HEK293T (cell line): ENCODE measurements around the gene PPP2R5E.
A peak's percentile ranks its signal among the peaks of the same experiment; 100 is the strongest.
"Not testable (repeated sequence)": the region's sequence is repeated elsewhere in the genome, so short reads cannot be mapped to it uniquely, and the experiment has no call there.

Source experiments
- CTCF ChIA-PET: fragments of 350-600 bp; formaldehyde crosslinking; extraction: SDS; loops from one replicate; lab custom pipeline; 2021; ENCODE audit warnings: antibody characterized with exemption, inconsistent platforms; lab: Yijun Ruan, JAX
- POLR2A ChIA-PET: fragments of 350-600 bp; formaldehyde crosslinking; extraction: SDS; loops from one replicate; lab custom pipeline; 2020; ENCODE audit warnings: antibody characterized with exemption, inconsistent platforms; lab: Yijun Ruan, JAX
- DNase-seq: peaks from one replicate; pipeline ENCODE4 v3.0.0; 2012; ENCODE audit warnings: mixed read lengths; ENCODE audit errors: extremely low spot score
- ARNT ChIP-seq: fragments of 450-650 bp; IDR thresholded peaks from 2 replicates; pipeline ENCODE4 v1.6.1; 2017; ENCODE audit warnings: mild to moderate bottlenecking
- BHLHE40 ChIP-seq: fragments of 450-650 bp; IDR thresholded peaks from 2 replicates; pipeline ENCODE4 v1.6.1; 2016; ENCODE audit warnings: mild to moderate bottlenecking, moderate library complexity, borderline replicate concordance
- CTBP1 ChIP-seq: fragments of 450-650 bp; IDR thresholded peaks from 2 replicates; pipeline ENCODE4 v1.6.1; 2016; ENCODE audit warnings: borderline replicate concordance
- ELF4 ChIP-seq: fragments of 450-650 bp; IDR thresholded peaks from 2 replicates; pipeline ENCODE4 v1.6.1; 2017; ENCODE audit warnings: antibody characterized with exemption
- FOXA1 ChIP-seq: fragments of 450-650 bp; IDR thresholded peaks from 2 replicates; pipeline ENCODE4 v1.6.1; 2016; ENCODE audit warnings: mild to moderate bottlenecking
- FOXK2 ChIP-seq: fragments of 450-650 bp; IDR thresholded peaks from 2 replicates; pipeline ENCODE4 v1.6.1; 2016; ENCODE audit warnings: mild to moderate bottlenecking
- FOXM1 ChIP-seq: fragments of 450-650 bp; IDR thresholded peaks from 2 replicates; pipeline ENCODE4 v1.6.1; 2017; ENCODE audit warnings: mild to moderate bottlenecking, borderline replicate concordance
- HDGF ChIP-seq: fragments of 450-650 bp; IDR thresholded peaks from 2 replicates; pipeline ENCODE4 v1.6.1; 2017; ENCODE audit warnings: antibody characterized with exemption, borderline replicate concordance
- L3MBTL2 ChIP-seq: fragments of 450-650 bp; conservative IDR thresholded peaks from 2 replicates; pipeline ENCODE4 v1.6.1; 2016; ENCODE audit warnings: mild to moderate bottlenecking
- LEF1 ChIP-seq: fragments of 450-650 bp; IDR thresholded peaks from 2 replicates; pipeline ENCODE4 v1.6.1; 2017; ENCODE audit warnings: mild to moderate bottlenecking, borderline replicate concordance
- NFRKB ChIP-seq: fragments of 450-650 bp; IDR thresholded peaks from 2 replicates; pipeline ENCODE4 v1.6.1; 2016; ENCODE audit warnings: mild to moderate bottlenecking, moderate library complexity
- SP1 ChIP-seq: fragments of 450-650 bp; IDR thresholded peaks from 2 replicates; pipeline ENCODE4 v1.6.1; 2017
- SUZ12 ChIP-seq: fragments of 450-650 bp; IDR thresholded peaks from 2 replicates; pipeline ENCODE4 v1.6.1; 2016; ENCODE audit warnings: mild to moderate bottlenecking
- TARDBP ChIP-seq: fragments of 450-650 bp; IDR thresholded peaks from 2 replicates; pipeline ENCODE4 v1.6.1; 2016
- ZNF384 ChIP-seq: fragments of 450-650 bp; IDR thresholded peaks from 2 replicates; pipeline ENCODE4 v1.6.1; 2016
- TF ChIP-seq, protein P1 (sequence below): fragments of 450-650 bp; IDR thresholded peaks from 2 replicates; pipeline ENCODE4 v1.6.1; 2016

The PPP2R5E gene

DNA sequence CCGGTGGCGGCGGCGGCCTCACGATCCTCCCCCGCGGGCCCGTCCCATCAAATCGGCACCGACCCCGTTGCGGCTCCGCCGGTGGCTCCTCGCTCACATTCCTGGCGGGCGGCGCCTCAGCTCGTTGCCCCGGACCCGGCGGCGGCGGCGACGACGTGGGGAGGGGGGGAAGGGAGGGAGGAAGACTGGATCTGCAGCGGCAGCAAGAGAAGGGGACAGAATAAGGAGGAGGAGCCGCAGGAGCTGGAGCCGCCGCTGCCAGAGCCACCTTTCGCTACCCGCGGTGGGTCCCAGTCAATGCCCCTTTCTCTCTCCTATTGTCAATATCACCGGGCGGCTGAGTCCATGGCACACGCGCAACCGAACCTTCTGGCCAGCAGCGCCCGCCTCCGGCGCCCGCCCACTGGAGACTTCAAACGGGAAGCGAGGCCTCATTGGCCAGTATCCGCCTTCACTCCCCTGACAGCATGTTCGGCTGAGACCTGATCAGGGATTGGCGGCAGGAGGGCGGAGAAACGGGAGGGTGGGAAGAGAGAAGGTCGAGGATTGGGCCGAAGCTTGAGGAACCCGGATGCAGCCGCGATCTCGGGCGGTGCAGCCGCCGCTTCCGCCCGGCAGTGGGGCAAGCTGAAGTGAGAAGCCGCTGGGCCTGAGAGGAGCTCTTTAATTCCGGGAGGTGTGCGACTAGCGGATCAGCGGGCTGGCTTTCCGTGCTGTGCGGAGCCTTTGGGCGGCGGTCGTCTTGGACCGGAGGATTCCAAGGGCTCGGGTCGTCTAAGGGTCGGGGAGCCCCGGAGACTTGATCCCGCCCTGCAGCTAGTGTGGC, at the start of gene PPP2R5E:
Gene PPP2R5E, minus strand, starts transcription at position 378 of the 826 bp plus-strand sequence. CDS start 3,692 bp downstream, outside the sequence.
- POLR2A ChIA-PET: interaction anchor here (0.6 to 3.3 kb wide), 29 partner anchors 8 to 234 kb away, joined by 3 to 18 read pairs (median 3); partner anchors contain the start of gene WDR89
- CTCF ChIA-PET: no interaction called here
- TF ChIP-seq SP1 (no peak), L3MBTL2 (peak; percentile 63), HDGF (no peak), TARDBP (no peak), ARNT (no peak), ELF4 (peak; percentile 43; the same call in 1 of the 2 replicates)
- TF ChIP-seq, protein P1, sequence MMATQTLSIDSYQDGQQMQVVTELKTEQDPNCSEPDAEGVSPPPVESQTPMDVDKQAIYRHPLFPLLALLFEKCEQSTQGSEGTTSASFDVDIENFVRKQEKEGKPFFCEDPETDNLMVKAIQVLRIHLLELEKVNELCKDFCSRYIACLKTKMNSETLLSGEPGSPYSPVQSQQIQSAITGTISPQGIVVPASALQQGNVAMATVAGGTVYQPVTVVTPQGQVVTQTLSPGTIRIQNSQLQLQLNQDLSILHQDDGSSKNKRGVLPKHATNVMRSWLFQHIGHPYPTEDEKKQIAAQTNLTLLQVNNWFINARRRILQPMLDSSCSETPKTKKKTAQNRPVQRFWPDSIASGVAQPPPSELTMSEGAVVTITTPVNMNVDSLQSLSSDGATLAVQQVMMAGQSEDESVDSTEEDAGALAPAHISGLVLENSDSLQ: peak; percentile 98
- DNase-seq: peak; percentile 93

- CTCF ChIA-PET: interaction anchor here (0.8 kb wide), 1 partner anchor 36 kb away, joined by 3 read pairs; no protein-coding TSS in a partner anchor
- POLR2A ChIA-PET, DNase-seq: not testable (repeated sequence)
Observed at GRCh38 chr14:63583046-63583445, 39.9 kb upstream of the PPP2R5E start.

DNA sequence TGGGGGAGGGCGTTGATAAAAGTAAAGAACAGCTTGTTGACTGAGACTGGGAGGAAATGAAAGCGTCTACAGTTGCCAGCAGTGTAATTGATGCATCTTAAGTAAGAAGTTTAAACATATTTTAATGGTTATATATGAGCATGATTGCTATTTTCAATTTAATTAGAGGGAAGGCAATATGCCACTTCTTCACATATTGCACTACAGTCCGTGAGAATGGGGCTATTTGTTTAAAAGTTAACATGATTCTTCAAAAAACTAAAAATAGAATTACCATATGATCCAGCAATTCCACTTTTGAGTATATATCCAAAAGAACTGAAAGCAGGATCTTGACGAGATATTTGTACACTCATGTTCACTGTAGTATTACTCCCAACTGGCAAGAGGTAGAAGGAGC, 38.3 kb upstream of the PPP2R5E start:
- POLR2A ChIA-PET: no interaction called here
- CTCF ChIA-PET: no interaction called here
- no peak for DNase-seq
- TF ChIP-seq L3MBTL2: no peak
- TF ChIP-seq TARDBP: no peak
- TF ChIP-seq, protein P1: no peak
- no peak for TF ChIP-seq ELF4
- no peak for TF ChIP-seq CTBP1
- TF ChIP-seq FOXM1: no peak
- no peak for TF ChIP-seq ARNT
- no peak for TF ChIP-seq BHLHE40

DNA sequence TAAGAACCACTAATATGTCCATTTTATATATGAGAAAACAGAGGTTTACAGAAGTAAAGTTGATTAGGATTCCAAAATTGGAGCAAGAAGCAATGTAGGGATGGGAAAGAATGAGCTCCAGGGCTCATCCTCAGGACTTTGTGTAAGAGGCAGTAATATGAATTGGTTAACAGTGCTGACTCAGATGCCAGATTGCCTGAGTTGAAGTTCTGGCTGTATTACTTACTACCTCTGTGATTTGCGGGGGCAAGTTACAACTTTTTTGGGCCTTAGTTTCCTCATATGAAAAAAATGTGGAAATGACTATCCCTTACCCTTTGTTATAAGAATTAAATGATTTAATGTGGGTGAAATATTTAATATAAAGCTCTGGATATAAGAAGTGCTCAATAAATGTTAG, 35.1 kb upstream of the PPP2R5E start:
- POLR2A ChIA-PET: no interaction called here

DNA sequence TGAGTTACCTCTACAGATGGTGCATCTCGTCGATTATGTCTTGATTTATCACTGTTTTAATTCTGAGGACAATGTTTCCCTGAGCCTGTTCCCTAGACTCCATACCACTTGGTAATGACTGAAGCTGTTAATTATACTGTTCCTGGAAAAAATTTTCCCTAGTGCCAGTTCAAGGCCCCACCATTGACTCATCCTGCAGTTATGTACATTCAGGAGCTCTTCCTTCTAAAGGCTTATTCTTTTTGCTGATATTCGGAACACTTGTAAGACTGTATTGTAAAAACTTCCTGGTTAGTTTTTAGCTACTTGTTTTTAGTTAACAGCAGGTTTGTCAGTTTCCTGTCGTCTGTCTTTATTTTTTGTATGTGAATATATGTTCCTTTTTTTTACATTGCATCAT, 30.4 kb upstream of the PPP2R5E start:
- ChIA-PET POLR2A (no interaction called here), CTCF (no interaction called here)
- DNase-seq: no peak
- TF ChIP-seq LEF1 (no peak), L3MBTL2 (no peak), NFRKB (no peak)

More for the DNA sequence above, 35.1 kb upstream of the PPP2R5E start:
- TF ChIP-seq ARNT: no peak
- TF ChIP-seq ELF4: no peak
- TF ChIP-seq L3MBTL2: no peak
- TF ChIP-seq NFRKB: no peak
- no peak for TF ChIP-seq TARDBP
- no peak for TF ChIP-seq CTBP1
- no peak for TF ChIP-seq FOXK2
- TF ChIP-seq HDGF: no peak
- no peak for TF ChIP-seq ZNF384
- TF ChIP-seq BHLHE40: no peak
- no peak for TF ChIP-seq SP1
- TF ChIP-seq SUZ12: no peak
- TF ChIP-seq FOXA1: no peak
- TF ChIP-seq, protein P1: no peak
- TF ChIP-seq FOXM1: no peak
- CTCF ChIA-PET: interaction anchor here (0.6 kb wide), 1 partner anchor 1079 kb away, joined by 3 read pairs; no protein-coding TSS in a partner anchor
- DNase-seq: no peak

DNA sequence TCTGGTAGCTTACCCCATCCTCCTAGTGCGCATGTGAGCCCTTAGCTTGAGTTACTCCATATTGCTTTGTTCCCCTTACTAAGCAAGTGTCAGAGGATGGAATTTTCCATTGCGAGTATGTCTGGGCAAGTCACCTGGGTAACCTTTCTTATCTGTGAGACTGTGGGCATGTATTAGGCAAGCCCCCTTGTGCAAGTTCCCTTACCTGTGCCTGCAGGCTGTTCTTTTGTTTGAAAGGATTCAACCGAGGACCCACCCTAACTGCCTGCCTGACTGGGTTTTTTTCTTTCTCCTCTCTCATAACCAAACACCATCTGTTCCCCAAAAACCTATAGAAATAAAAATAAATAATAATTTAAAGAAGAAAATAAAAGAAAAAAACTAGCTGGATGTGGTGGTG, 22.3 kb upstream of the PPP2R5E start:
- no peak for DNase-seq
- TF ChIP-seq LEF1: no peak
- TF ChIP-seq ZNF384: no peak
- TF ChIP-seq FOXA1: no peak
- no peak for TF ChIP-seq FOXM1
- no peak for TF ChIP-seq FOXK2
- TF ChIP-seq SUZ12: no peak
- no peak for TF ChIP-seq ELF4
- ChIA-PET POLR2A (interaction anchor here (0.6 to 2.7 kb wide), 2 partner anchors 22 to 76 kb away, joined by 3 to 10 read pairs; partner anchors contain the start of genes PPP2R5E and WDR89), CTCF (no interaction called here)

DNA sequence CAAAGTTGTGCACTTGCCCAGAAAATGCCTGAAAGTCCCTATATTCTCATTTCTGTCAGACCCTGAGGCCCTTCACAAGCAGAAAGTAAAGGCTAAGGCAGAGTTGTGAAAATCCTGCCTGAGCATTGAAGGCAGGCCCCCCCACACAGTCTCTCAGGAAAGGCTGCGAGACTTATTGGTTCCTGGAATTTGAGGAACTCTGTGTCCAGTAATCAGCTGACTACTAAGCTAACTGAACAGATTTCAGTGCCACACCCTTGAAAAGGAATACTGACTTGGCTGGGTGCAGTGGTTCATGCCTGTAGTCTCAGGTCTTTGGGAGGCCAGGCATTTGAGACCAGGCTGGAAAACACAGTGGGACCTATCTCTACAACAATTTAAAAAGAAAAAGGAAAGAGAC, 21.1 kb upstream of the PPP2R5E start:
- ChIA-PET CTCF (no interaction called here), POLR2A (interaction anchor here (2.7 kb wide), 1 partner anchor 21 kb away, joined by 10 read pairs; the partner anchor contains the start of gene PPP2R5E)
- DNase-seq: no peak
- no peak for TF ChIP-seq ARNT
- no peak for TF ChIP-seq BHLHE40
- TF ChIP-seq HDGF: no peak
- TF ChIP-seq FOXM1: no peak
- TF ChIP-seq ZNF384: no peak
- TF ChIP-seq SUZ12: no peak
- TF ChIP-seq TARDBP: no peak
- TF ChIP-seq L3MBTL2: no peak
- no peak for TF ChIP-seq SP1
- no peak for TF ChIP-seq FOXK2
